Testis (tissue), 2 donors: ENCODE results near the gene ARL15.

Experiments
- POLR2A ChIP-seq: fragments of 450-650 bp; IDR thresholded peaks from one replicate; pipeline ENCODE4 v1.6.1; 2017; ENCODE audit warnings: antibody characterized with exemption, mild to moderate bottlenecking, moderate library complexity
- TF ChIP-seq, protein P1 (sequence below), 3 experiments: fragments of 450-650 bp in 2 of 3; fragments of 200-600 bp in 1 of 3; sonication (generic) in 1 of 3; IDR thresholded peaks; one replicate each; pipeline ENCODE4 v1.5.1; 2016 to 2019; ENCODE audit warnings: antibody characterized with exemption in 3 of 3, mild to moderate bottlenecking in 2 of 3, moderate library complexity in 1 of 3

DNA sequence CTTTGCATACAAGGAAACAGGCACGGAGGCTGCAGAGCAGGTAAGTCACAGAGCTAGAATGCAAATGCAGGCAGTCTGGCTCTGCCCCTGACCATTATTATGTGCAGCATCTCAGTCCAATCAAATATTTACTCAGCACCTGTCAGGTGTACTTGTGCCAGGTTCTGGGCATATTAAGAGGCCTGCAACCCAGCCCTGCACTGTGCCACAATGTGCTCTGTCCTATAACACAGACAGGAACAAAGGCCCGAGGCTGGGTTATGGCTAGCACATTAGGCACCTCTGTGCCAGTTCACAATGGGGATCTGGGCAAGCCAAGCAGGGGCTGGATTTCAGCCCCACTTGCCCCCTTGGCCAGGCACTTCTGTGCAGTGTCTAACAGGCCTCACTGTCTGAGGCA, 14.0 kb downstream of the ARL15 start:
- TF ChIP-seq, protein P1, sequence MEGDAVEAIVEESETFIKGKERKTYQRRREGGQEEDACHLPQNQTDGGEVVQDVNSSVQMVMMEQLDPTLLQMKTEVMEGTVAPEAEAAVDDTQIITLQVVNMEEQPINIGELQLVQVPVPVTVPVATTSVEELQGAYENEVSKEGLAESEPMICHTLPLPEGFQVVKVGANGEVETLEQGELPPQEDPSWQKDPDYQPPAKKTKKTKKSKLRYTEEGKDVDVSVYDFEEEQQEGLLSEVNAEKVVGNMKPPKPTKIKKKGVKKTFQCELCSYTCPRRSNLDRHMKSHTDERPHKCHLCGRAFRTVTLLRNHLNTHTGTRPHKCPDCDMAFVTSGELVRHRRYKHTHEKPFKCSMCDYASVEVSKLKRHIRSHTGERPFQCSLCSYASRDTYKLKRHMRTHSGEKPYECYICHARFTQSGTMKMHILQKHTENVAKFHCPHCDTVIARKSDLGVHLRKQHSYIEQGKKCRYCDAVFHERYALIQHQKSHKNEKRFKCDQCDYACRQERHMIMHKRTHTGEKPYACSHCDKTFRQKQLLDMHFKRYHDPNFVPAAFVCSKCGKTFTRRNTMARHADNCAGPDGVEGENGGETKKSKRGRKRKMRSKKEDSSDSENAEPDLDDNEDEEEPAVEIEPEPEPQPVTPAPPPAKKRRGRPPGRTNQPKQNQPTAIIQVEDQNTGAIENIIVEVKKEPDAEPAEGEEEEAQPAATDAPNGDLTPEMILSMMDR (IDR thresholded peaks at IDR 0.05), result no peak
- no peak for TF ChIP-seq POLR2A
